Heart right ventricle (tissue), 16 donors: ENCODE data around the gene MESD. TPM values are rescaled to one million over a fixed set of nuclear protein-coding genes. Genes with fewer than 3 reads are reported as not detected.

Source experiments
- ATAC-seq, 8 donors: fragments of 200-7000 bp; cut with Tn5 transposase; one replicate each; pipeline ENCODE4 v1.9.1; 2020; ENCODE audit warnings: mild to moderate bottlenecking in 8 of 8, moderate library complexity in 8 of 8, moderate number of reproducible peaks in 1 of 8
- DNase-seq, 2 donors: peaks; one replicate each; pipeline ENCODE4 v3.0.0-alpha.2; 2020
- H3K27ac ChIP-seq, 10 donors: fragments of 200-600 bp; sonication (generic) in 2 of 10; one replicate each; pipeline versions ENCODE4 v1.5.0 to v1.8.0; 2020 to 2022; ENCODE audit warnings: mild to moderate bottlenecking in 3 of 10
- H3K27me3 ChIP-seq, 7 donors: fragments of 200-600 bp; one replicate each; pipeline ENCODE4 v1.8.0; 2021 to 2022; ENCODE audit warnings: mild to moderate bottlenecking in 2 of 7
- H3K36me3 ChIP-seq, 9 donors: fragments of 200-600 bp; sonication (generic) in 1 of 9; one replicate each; pipeline versions ENCODE4 v1.5.0 to v1.8.0; 2020 to 2022; ENCODE audit warnings: mild to moderate bottlenecking in 2 of 9
- H3K4me1 ChIP-seq, 9 donors: fragments of 200-600 bp; sonication (generic) in 1 of 9; one replicate each; pipeline versions ENCODE4 v1.5.0 to v1.8.0; 2020 to 2022; ENCODE audit warnings: mild to moderate bottlenecking in 4 of 9
- H3K4me3 ChIP-seq, 10 donors: fragments of 200-600 bp; sonication (generic) in 2 of 10; one replicate each; pipeline versions ENCODE4 v1.5.0 to v1.8.0; 2020 to 2022; ENCODE audit warnings: mild to moderate bottlenecking in 7 of 10, moderate library complexity in 2 of 10
- H3K9me3 ChIP-seq, 11 donors: fragments of 200-600 bp in 10 of 11; sonication (generic) in 2 of 11; one replicate each; pipeline versions ENCODE4 v1.5.0 to v1.8.0; 2013 to 2022; ENCODE audit warnings: mild to moderate bottlenecking in 2 of 11, control low read depth in 1 of 11, moderate library complexity in 1 of 11
- CTCF ChIP-seq, 9 donors: fragments of 200-600 bp; sonication (generic) in 2 of 9; IDR thresholded peaks; one replicate each; pipeline versions ENCODE4 v1.5.0 to v1.8.0; 2021 to 2022; ENCODE audit warnings: antibody characterized with exemption in 9 of 9, mild to moderate bottlenecking in 5 of 9, moderate library complexity in 1 of 9
- WGBS, 2 donors: extraction: QIAGEN DNeasy Blood & Tissue Kit; methylation state at CpG; one replicate each; pipeline ENCODE4 v1.1.7; 2013; ENCODE audit warnings: inconsistent platforms in 1 of 2; 5-methylcytosine and 5-hydroxymethylcytosine counted together
- intact Hi-C, 10 donors: fragments of 100-400 bp; cut with DNase I; formaldehyde crosslinking; loops; one replicate each; pipeline versions ENCODE4 v1.11.1 to v1.14.2; 2022
- polyA plus RNA-seq, 2 donors: library from polyadenylated mRNA; stranded (reverse); fragments of 200-250 nt; gene quantifications; one replicate each; pipeline ENCODE4 v1.2.3, GENCODE V29; 2013
- total RNA-seq, 10 donors: library from RNA; stranded (reverse); fragmentation: NEBNext Ultra II Directional in 3 of 10; extraction: Animal tissue kit (Norgen Biotek cat#: 25700) in 3 of 10; gene quantifications; one replicate each; pipeline versions ENCODE4 v1.2.1 to v1.2.4, GENCODE V29; 2021 to 2023
- donor health status: Arrhythmogenic right ventricular cardiomyopathy.
- donor health status: ischemic (EF 13 %, LVEDD 7.1; RV severe dilation, severe dysfunction).
- donor health status: healthy with polysubstance abuse.
- donor health status: DM: no; HTN: yes; CAD: no.
- donor health status: DM: no; HTN: no; CAD: no.
- donor health status: ischemic (EF 25% LVEDD 6.9; RV normal size, moderate dysfunction).
- donor health status: ischemic (EF 25% LVEDD 5.7; RV mildly dilated, moderate dysfunction).
- donor health status: healthy.
- donor health status: DM: yes; HTN: yes; CAD: no.
- donor health status: Ischemic cardiomyopathy.
- donor health status: ischemic (EF 35%, LVEDD 5.7; RV mildly dilated, moderate dysfunction).
- donor health status: nonischemic (EF 11% LVEDD 7.7; RV severe dilation, severe dysfunction).
- donor health status: DM: yes; HTN: yes; CAD: no.
- donor health status: PGD.
- donor health status: ischemic (EF 29% LVEDD 5.4; RV normal size, mild dysfunction).
- donor health status: nonischemic (EF 23%, LVEDD 6.1; RV moderate dilation, normal function).

MESD gene
- total and polyA plus RNA-seq, 12 donors = 11.1 to 17.6 (median 14.7) TPM

- Histone ChIP-seq H3K27ac (no peak overlapping the region), H3K4me1 (peaks cover 0 to 11% (median 0%) of the 10 kb centered on the region in 9 donors), H3K27me3 (no peaks in the 10 kb centered on the region), H3K9me3 (no peaks in the 10 kb centered on the region), H3K36me3 (peaks cover 0 to 60% (median 23%) of the 10 kb centered on the region in 9 donors), H3K4me3 (no peak overlapping the region)
- no peak for DNase-seq
- intact Hi-C loops = loop anchor here in 3 of 10 donors (5.0 to 10.0 kb wide), 3 partner anchors 51 to 488 kb away; no protein-coding TSS in a partner anchor
- TF ChIP-seq CTCF (IDR thresholded peaks at IDR 0.05) = no peak
- no peak for ATAC-seq
- WGBS, 2 donors = 92 to 93% methylated on average over 12 of the region's 12 CpGs
Measured at GRCh38 chr15:80953001-80953952, 36.3 kb downstream of the MESD start.

- peaks cover 0 to 73% (median 24%) of the 10 kb centered on the region in 9 donors for H3K36me3 ChIP-seq
- TF ChIP-seq CTCF (IDR thresholded peaks at IDR 0.05) = no peak
- H3K9me3 ChIP-seq = no peaks in the 10 kb centered on the region
- intact Hi-C loops = loop anchor here in 3 of 10 donors (5.0 to 10.0 kb wide), 3 partner anchors 50 to 487 kb away; no protein-coding TSS in a partner anchor
- ATAC-seq (no peak), DNase-seq (no peak)
- H3K4me1 ChIP-seq = peaks cover 0 to 8% (median 0%) of the 10 kb centered on the region in 9 donors
- no peaks in the 10 kb centered on the region for H3K27me3 ChIP-seq
- no peak overlapping the region for H3K27ac ChIP-seq
- H3K4me3 ChIP-seq = no peak overlapping the region
- WGBS, 2 donors = 64 to 68% methylated on average over 5 of the region's 5 CpGs
Measured at GRCh38 chr15:80951941-80952340, 37.7 kb downstream of the MESD start.

- ATAC-seq = no peak
- WGBS, 2 donors = 92 to 94% methylated on average over 8 of the region's 8 CpGs
- intact Hi-C loops = loop anchor here in 3 of 10 donors (5.0 to 10.0 kb wide), 3 partner anchors 48 to 486 kb away; no protein-coding TSS in a partner anchor
- no peak overlapping the region for H3K27ac ChIP-seq
- no peaks in the 10 kb centered on the region for H3K4me1 ChIP-seq
- TF ChIP-seq CTCF (IDR thresholded peaks at IDR 0.05) = no peak
- DNase-seq = no peak
- no peaks in the 10 kb centered on the region for H3K9me3 ChIP-seq
- H3K36me3 ChIP-seq = peaks cover 0 to 76% (median 30%) of the 10 kb centered on the region in 9 donors
- H3K4me3 ChIP-seq = no peak overlapping the region
- H3K27me3 ChIP-seq = no peaks in the 10 kb centered on the region
Measured at GRCh38 chr15:80950291-80951078, 39.1 kb downstream of the MESD start.

DNA sequence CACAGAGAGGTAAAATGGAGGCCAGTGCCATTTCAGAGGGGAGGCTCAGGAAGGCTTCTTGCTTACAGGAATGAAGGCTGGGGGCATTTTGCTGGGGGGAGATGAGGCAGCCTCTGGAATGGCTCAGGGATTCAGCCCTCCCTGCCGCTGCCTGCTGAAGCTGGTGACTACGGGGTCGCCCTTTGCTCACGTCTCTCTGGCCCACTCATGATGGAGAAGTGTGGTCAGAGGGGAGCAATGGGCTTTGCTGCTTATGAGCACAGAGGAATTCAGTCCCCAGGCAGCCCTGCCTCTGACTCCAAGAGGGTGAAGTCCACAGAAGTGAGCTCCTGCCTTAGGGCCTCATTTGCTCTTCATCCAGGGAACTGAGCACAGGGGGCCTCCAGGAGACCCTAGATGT is 39.9 kb downstream of the MESD start:
- H3K4me1 ChIP-seq = no peaks in the 10 kb centered on the region
- DNase-seq (no peak), ATAC-seq (no peak)
- H3K36me3 ChIP-seq = peaks cover 0 to 83% (median 30%) of the 10 kb centered on the region in 9 donors
- H3K9me3 ChIP-seq = no peaks in the 10 kb centered on the region
- intact Hi-C loops = loop anchor here in 5 of 10 donors (5.0 to 10.0 kb wide), 6 partner anchors 47 to 485 kb away; no protein-coding TSS in a partner anchor
- H3K4me3 ChIP-seq = no peak overlapping the region
- WGBS, 2 donors = 95 to 99% methylated on average over 4 of the region's 4 CpGs
- no peak overlapping the region for H3K27ac ChIP-seq
- no peaks in the 10 kb centered on the region for H3K27me3 ChIP-seq
- TF ChIP-seq CTCF (IDR thresholded peaks at IDR 0.05) = no peak
